Sigmoid colon (tissue), 7 donors: ENCODE measurements around the gene WRAP73. TPM values are rescaled to one million over a fixed set of nuclear protein-coding genes. Genes with fewer than 3 reads are reported as not detected.

Experiments
- DNase-seq: peaks from one replicate; pipeline ENCODE4 v3.0.0-alpha.2; 2019
- H3K27ac ChIP-seq, 4 donors: fragments of 200-600 bp; sonication (generic); one replicate each; pipeline ENCODE4 v1.5.1; 2016 to 2019; ENCODE audit warnings: mild to moderate bottlenecking in 1 of 4
- H3K27me3 ChIP-seq, 3 donors: fragments of 200-600 bp; sonication (generic); one replicate each; pipeline ENCODE4 v1.5.1; 2019; ENCODE audit warnings: mild to moderate bottlenecking in 1 of 3
- H3K36me3 ChIP-seq, 4 donors: fragments of 200-600 bp; sonication (generic); one replicate each; pipeline ENCODE4 v1.5.1; 2016 to 2019
- H3K4me1 ChIP-seq, 4 donors: fragments of 200-600 bp; sonication (generic); one replicate each; pipeline ENCODE4 v1.5.1; 2017 to 2019
- H3K4me3 ChIP-seq, 4 donors: fragments of 200-600 bp; sonication (generic); one replicate each; pipeline ENCODE4 v1.5.1; 2017 to 2019; ENCODE audit warnings: mild to moderate bottlenecking in 2 of 4, moderate library complexity in 1 of 4
- H3K9me3 ChIP-seq, 4 donors: fragments of 200-600 bp in 3 of 4; sonication (generic) in 3 of 4; one replicate each; pipeline versions ENCODE4 v1.5.1 to v1.6.1; 2013 to 2019
- EP300 ChIP-seq, 4 donors: sonication (generic); formaldehyde crosslinking; IDR thresholded peaks; one replicate each; pipeline ENCODE4 v1.6.1; 2017; ENCODE audit warnings: antibody characterized with exemption in 4 of 4
- POLR2A ChIP-seq, 2 donors: fragments of 450-650 bp; IDR thresholded peaks; one replicate each; pipeline ENCODE4 v1.6.1; 2016; ENCODE audit warnings: antibody characterized with exemption in 2 of 2, mild to moderate bottlenecking in 2 of 2, moderate library complexity in 2 of 2
- POLR2AphosphoS5 ChIP-seq, 4 donors: sonication (generic); formaldehyde crosslinking; IDR thresholded peaks; one replicate each; pipeline ENCODE4 v1.6.1; 2017; ENCODE audit warnings: antibody characterized with exemption in 4 of 4
- WGBS, 2 donors: extraction: QIAGEN DNeasy Blood & Tissue Kit; methylation state at CpG; one replicate each; pipeline ENCODE4 v1.1.7; 2013; 5-methylcytosine and 5-hydroxymethylcytosine counted together
- intact Hi-C: fragments of 100-400 bp; cut with DNase I; formaldehyde crosslinking; loops from one replicate; pipeline ENCODE4 v1.15.1; 2023
- polyA plus RNA-seq, 3 donors: library from polyadenylated mRNA; stranded (reverse); fragments of 200-250 nt; gene quantifications; one replicate each; pipeline ENCODE4 v1.2.3, GENCODE V29; 2013
- total RNA-seq, 4 donors: library from RNA; depleted of rRNA; stranded (reverse); fragments of >200 nt; gene quantifications; one replicate each; pipeline ENCODE4 v1.1.0, GENCODE V29; 2016
- TF ChIP-seq, protein P1 (sequence below), 4 experiments: fragments of 450-650 bp in 3 of 4; fragments of 200-600 bp in 1 of 4; IDR thresholded peaks; one replicate each; pipeline ENCODE4 v1.5.1; 2016 to 2019; ENCODE audit warnings: antibody characterized with exemption in 4 of 4, mild to moderate bottlenecking in 3 of 4, moderate library complexity in 2 of 4
- donor health status: healthy with polysubstance abuse.
- donor health status: Bipolar disorder and iron deficiency.
- donor health status: healthy.

Gene WRAP73
- total and polyA plus RNA-seq, 7 donors: 11.4 to 24.2 (median 17.2) TPM

DNA sequence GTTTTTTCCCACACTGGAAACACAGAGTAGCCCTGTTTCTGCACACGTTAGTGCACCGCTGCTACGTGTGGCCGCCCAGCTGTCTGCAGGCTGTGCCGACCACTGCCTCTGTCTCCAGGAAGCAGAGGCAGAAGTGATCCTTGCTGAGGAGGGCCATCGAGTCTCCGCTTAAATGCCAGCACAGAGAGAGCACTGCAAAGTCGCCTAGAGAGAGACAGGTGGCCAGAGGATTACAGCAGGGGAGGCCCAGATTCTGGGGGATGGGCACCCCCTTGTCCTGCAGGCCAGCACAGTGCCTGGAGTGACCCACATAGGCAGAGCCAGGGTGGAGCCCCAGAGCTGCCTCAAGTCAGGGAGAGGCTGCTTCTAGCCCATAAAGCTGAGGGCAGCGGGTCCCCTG lies 19.0 kb downstream of the WRAP73 start:
- intact Hi-C loops: no loop called here

DNA sequence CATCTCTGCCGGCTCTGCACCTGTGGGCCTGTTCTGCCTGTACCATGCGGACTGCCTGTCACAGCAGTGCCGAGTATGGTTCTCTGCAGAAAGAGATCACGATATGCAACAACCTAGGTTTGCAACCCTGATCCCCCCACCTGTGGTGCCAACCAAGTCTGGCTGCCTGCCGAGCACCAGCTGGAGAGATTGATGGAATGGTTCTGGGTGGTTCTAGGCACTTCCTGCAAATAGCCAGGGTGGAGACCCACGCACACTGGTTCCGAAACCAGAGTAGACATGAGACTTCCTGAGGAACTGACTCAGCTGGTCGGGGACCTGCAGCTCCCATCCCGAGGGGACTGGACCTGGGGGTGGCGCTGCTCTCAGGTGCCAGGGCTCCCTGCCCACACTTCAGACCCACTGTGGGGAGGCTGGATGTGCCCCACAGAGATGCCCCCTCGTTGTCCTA lies 19.7 kb downstream of the WRAP73 start:
- no peaks in the 10 kb centered on the region for H3K9me3 ChIP-seq
- TF ChIP-seq POLR2A (IDR thresholded peaks at IDR 0.05) (no peak), EP300 (IDR thresholded peaks at IDR 0.05) (no peak), POLR2AphosphoS5 (IDR thresholded peaks at IDR 0.05) (no peak)
- TF ChIP-seq, protein P1, sequence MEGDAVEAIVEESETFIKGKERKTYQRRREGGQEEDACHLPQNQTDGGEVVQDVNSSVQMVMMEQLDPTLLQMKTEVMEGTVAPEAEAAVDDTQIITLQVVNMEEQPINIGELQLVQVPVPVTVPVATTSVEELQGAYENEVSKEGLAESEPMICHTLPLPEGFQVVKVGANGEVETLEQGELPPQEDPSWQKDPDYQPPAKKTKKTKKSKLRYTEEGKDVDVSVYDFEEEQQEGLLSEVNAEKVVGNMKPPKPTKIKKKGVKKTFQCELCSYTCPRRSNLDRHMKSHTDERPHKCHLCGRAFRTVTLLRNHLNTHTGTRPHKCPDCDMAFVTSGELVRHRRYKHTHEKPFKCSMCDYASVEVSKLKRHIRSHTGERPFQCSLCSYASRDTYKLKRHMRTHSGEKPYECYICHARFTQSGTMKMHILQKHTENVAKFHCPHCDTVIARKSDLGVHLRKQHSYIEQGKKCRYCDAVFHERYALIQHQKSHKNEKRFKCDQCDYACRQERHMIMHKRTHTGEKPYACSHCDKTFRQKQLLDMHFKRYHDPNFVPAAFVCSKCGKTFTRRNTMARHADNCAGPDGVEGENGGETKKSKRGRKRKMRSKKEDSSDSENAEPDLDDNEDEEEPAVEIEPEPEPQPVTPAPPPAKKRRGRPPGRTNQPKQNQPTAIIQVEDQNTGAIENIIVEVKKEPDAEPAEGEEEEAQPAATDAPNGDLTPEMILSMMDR (IDR thresholded peaks at IDR 0.05): no peak
- H3K4me1 ChIP-seq: peaks cover 0 to 14% (median 8%) of the 10 kb centered on the region in 4 donors
- WGBS, 2 donors: 80 to 82% methylated on average over 11 of the region's 11 CpGs
- H3K27ac ChIP-seq: no peak overlapping the region
- intact Hi-C loops: no loop called here
- no peak overlapping the region for H3K4me3 ChIP-seq
- H3K27me3 ChIP-seq: no peaks in the 10 kb centered on the region
- no peak for DNase-seq
- H3K36me3 ChIP-seq: peaks cover 23 to 86% (median 44%) of the 10 kb centered on the region in 4 donors

More for the DNA sequence above, 19.0 kb downstream of the WRAP73 start:
- peaks cover 0 to 7% (median 2%) of the 10 kb centered on the region in 4 donors for H3K4me1 ChIP-seq
- no peak for DNase-seq
- H3K27me3 ChIP-seq: no peaks in the 10 kb centered on the region
- H3K36me3 ChIP-seq: peaks cover 23 to 93% (median 50%) of the 10 kb centered on the region in 4 donors
- no peaks in the 10 kb centered on the region for H3K9me3 ChIP-seq
- H3K27ac ChIP-seq: no peak overlapping the region
- TF ChIP-seq POLR2A (IDR thresholded peaks at IDR 0.05): no peak
- no peak for TF ChIP-seq POLR2AphosphoS5 (IDR thresholded peaks at IDR 0.05)
- no peak for TF ChIP-seq EP300 (IDR thresholded peaks at IDR 0.05)
- TF ChIP-seq, protein P1 (IDR thresholded peaks at IDR 0.05): no peak
- WGBS, 2 donors: 83 to 85% methylated on average over 9 of the region's 9 CpGs
- H3K4me3 ChIP-seq: no peak overlapping the region

DNA sequence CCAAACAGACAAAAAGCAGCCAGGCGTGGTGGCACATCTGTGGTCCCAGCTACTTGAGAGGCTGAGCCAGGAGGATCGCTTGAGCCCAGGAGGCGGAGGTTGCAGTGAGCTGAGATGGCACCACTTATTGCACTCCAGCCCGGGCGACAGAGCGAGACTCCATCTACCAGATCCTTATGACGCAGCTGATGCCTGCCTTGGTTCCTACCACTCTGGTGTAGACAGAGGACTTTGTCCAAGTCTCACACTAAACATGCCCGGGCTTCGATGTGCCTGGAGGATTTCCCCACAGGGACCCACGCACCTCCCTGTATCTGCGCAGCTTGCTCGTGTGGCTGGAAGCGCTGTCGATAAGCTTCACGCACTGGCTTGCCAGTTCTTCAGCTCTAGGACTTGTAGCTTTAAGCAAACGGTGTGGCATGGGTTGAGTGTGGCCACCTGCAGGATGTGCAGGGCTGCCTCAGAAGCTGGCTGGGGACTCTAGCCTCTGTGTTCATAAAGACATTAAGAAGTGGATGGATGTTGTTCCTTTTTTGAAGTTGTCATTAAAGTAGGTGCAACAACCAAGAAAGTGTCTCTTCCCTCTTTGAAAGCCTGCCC lies 20.2 kb downstream of the WRAP73 start:
- Histone ChIP-seq H3K9me3 (no peaks in the 10 kb centered on the region), H3K4me3 (no peak overlapping the region), H3K36me3 (peaks cover 19 to 80% (median 40%) of the 10 kb centered on the region in 4 donors), H3K27ac (no peak overlapping the region), H3K27me3 (no peaks in the 10 kb centered on the region), H3K4me1 (peaks cover 0 to 14% (median 8%) of the 10 kb centered on the region in 4 donors)
- intact Hi-C loops: loop anchor here (5.0 to 10.0 kb wide), 2 partner anchors 275 to 1432 kb away; partner anchors contain the start of gene C1orf174
- no peak for TF ChIP-seq POLR2AphosphoS5 (IDR thresholded peaks at IDR 0.05)
- TF ChIP-seq, protein P1 (IDR thresholded peaks at IDR 0.05): no peak
- TF ChIP-seq POLR2A (IDR thresholded peaks at IDR 0.05): no peak
- TF ChIP-seq EP300 (IDR thresholded peaks at IDR 0.05): no peak
- 93 to 95% methylated on average over 16 of the region's 16 CpGs for WGBS, 2 donors
- DNase-seq: no peak

DNA sequence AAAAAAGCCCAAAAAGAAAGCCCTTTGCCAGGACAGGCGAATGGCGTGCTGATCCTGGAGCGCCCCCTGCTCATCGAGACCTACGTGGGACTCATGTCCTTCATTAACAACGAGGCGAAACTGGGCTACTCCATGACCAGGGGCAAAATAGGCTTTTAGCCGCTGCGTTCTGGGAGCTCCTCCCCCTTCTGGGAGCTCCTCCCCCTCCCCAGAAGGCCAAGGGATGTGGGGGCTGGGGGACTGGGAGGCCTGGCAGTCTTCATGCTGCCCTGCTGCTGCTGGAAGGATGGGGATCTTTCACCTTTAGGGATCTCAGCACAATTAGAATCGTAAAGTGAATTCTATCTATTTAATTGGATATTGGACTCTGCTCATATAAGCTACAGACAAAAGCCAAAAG lies 21.5 kb downstream of the WRAP73 start:
- intact Hi-C loops: loop anchor here (5.0 to 10.0 kb wide), 2 partner anchors 276 to 1431 kb away; partner anchors contain the start of gene C1orf174
- WGBS, 2 donors: 89 to 92% methylated on average over 10 of the region's 10 CpGs
- TF ChIP-seq, protein P1 (IDR thresholded peaks at IDR 0.05): no peak
- TF ChIP-seq POLR2AphosphoS5 (IDR thresholded peaks at IDR 0.05): no peak
- no peak for TF ChIP-seq EP300 (IDR thresholded peaks at IDR 0.05)
- no peak for TF ChIP-seq POLR2A (IDR thresholded peaks at IDR 0.05)
- no peak for DNase-seq
- Histone ChIP-seq H3K36me3 (peaks cover 10 to 68% (median 32%) of the 10 kb centered on the region in 4 donors), H3K27me3 (no peaks in the 10 kb centered on the region), H3K9me3 (no peaks in the 10 kb centered on the region), H3K27ac (no peak overlapping the region), H3K4me3 (no peak overlapping the region), H3K4me1 (peaks cover 0 to 19% (median 15%) of the 10 kb centered on the region in 4 donors)
